HL-60 (cell line): ENCODE data around the gene CNGB1.

ENCODE experiments used
- POLR2AphosphoS5 ChIP-seq: IDR thresholded peaks from 2 replicates; pipeline ENCODE4 v1.6.1; 2012; ENCODE audit warnings: low read depth
- SPI1 ChIP-seq: IDR thresholded peaks from 2 replicates; pipeline ENCODE4 v1.6.1; 2012; ENCODE audit warnings: low read depth, mild to moderate bottlenecking, borderline replicate concordance
- TF ChIP-seq, protein P1 (sequence below): IDR thresholded peaks from one replicate; pipeline ENCODE4 v1.5.1; 2011; ENCODE audit warnings: low read length, control low read depth, inconsistent platforms; ENCODE audit not compliant: insufficient read depth
- TF ChIP-seq, protein P2 (sequence below): IDR thresholded peaks from 2 replicates; pipeline ENCODE4 v1.6.1; 2012; ENCODE audit warnings: low read depth; ENCODE audit not compliant: insufficient replicate concordance

DNA sequence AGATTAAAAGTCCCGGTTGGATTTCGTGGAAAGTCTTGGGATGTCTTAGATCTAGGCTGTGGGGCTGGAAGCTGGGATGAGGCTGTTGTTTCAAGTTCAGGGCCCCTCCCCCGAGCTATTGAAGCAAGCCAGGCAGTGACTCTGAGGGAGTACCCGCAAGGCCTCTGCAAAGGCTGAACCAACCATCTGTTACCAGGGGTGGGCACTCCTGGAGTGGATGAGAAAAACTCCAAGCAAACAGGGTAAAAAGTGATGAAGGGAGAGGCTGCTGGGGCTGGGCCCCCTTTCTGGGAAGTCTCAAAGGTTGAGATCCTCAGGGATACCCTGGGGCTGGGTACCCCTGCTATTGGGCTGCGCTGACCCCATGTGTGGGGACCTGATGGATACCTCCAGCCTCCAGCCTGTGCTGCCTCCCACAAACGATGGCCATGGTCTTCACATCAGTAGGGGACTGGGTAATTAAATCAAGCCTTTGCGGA is 86.2 kb downstream of the CNGB1 start:
- TF ChIP-seq POLR2AphosphoS5 = no peak
- TF ChIP-seq, protein P1, sequence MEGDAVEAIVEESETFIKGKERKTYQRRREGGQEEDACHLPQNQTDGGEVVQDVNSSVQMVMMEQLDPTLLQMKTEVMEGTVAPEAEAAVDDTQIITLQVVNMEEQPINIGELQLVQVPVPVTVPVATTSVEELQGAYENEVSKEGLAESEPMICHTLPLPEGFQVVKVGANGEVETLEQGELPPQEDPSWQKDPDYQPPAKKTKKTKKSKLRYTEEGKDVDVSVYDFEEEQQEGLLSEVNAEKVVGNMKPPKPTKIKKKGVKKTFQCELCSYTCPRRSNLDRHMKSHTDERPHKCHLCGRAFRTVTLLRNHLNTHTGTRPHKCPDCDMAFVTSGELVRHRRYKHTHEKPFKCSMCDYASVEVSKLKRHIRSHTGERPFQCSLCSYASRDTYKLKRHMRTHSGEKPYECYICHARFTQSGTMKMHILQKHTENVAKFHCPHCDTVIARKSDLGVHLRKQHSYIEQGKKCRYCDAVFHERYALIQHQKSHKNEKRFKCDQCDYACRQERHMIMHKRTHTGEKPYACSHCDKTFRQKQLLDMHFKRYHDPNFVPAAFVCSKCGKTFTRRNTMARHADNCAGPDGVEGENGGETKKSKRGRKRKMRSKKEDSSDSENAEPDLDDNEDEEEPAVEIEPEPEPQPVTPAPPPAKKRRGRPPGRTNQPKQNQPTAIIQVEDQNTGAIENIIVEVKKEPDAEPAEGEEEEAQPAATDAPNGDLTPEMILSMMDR = no peak
- TF ChIP-seq, protein P2, sequence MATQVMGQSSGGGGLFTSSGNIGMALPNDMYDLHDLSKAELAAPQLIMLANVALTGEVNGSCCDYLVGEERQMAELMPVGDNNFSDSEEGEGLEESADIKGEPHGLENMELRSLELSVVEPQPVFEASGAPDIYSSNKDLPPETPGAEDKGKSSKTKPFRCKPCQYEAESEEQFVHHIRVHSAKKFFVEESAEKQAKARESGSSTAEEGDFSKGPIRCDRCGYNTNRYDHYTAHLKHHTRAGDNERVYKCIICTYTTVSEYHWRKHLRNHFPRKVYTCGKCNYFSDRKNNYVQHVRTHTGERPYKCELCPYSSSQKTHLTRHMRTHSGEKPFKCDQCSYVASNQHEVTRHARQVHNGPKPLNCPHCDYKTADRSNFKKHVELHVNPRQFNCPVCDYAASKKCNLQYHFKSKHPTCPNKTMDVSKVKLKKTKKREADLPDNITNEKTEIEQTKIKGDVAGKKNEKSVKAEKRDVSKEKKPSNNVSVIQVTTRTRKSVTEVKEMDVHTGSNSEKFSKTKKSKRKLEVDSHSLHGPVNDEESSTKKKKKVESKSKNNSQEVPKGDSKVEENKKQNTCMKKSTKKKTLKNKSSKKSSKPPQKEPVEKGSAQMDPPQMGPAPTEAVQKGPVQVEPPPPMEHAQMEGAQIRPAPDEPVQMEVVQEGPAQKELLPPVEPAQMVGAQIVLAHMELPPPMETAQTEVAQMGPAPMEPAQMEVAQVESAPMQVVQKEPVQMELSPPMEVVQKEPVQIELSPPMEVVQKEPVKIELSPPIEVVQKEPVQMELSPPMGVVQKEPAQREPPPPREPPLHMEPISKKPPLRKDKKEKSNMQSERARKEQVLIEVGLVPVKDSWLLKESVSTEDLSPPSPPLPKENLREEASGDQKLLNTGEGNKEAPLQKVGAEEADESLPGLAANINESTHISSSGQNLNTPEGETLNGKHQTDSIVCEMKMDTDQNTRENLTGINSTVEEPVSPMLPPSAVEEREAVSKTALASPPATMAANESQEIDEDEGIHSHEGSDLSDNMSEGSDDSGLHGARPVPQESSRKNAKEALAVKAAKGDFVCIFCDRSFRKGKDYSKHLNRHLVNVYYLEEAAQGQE = no peak
- TF ChIP-seq SPI1 = no peak
